GM18868 (cell line): ENCODE results near the gene SEMA3F.

Source experiments
- ATAC-seq: cut with Tn5 transposase; IDR thresholded peaks from one replicate; pipeline ENCODE4 v1.9.1; 2021; ENCODE audit warnings: mild to moderate bottlenecking, moderate library complexity; ENCODE audit not compliant: unreplicated experiment

SEMA3F gene

DNA sequence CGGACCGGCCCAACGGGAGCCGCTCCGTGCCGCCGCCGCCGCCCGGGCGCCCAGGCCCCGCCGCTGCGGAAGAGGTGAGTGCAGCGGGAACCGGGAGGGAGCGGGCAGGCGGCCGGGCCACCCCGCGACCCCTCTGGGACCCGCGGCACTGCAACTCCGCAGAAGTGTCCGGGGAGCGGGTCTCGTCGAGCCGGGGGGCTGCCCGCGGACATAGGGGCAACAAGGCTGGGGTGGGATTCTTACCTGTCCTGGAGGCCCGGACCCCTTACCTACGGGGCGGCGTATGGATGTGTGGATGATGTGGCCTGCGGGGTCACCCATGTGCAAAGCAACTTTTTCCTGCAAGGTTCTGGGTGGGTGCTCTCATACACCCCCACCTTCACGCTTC, 361 bp downstream of the SEMA3F start:
- no peak for ATAC-seq

DNA sequence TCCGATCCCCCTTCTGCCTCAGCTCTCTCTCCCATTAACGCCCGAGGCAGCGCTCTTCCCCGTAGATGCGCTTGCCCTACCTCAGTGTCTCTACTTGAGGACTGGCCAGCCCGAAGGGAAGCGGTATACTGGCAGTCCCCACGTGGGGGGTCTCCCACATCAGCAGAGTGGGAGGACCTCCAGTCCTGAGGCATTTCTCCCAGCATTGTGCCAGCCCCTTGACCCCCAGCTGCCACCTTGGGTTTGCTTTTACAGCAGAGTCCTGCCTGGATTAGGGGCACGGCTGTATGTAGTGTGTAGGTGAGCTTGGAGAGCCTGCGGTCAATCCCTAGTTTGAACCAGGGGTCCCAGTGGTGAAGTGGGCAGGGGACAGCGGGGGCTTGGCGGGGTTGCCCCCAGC, 767 bp downstream of the SEMA3F start:
- ATAC-seq: no peak

DNA sequence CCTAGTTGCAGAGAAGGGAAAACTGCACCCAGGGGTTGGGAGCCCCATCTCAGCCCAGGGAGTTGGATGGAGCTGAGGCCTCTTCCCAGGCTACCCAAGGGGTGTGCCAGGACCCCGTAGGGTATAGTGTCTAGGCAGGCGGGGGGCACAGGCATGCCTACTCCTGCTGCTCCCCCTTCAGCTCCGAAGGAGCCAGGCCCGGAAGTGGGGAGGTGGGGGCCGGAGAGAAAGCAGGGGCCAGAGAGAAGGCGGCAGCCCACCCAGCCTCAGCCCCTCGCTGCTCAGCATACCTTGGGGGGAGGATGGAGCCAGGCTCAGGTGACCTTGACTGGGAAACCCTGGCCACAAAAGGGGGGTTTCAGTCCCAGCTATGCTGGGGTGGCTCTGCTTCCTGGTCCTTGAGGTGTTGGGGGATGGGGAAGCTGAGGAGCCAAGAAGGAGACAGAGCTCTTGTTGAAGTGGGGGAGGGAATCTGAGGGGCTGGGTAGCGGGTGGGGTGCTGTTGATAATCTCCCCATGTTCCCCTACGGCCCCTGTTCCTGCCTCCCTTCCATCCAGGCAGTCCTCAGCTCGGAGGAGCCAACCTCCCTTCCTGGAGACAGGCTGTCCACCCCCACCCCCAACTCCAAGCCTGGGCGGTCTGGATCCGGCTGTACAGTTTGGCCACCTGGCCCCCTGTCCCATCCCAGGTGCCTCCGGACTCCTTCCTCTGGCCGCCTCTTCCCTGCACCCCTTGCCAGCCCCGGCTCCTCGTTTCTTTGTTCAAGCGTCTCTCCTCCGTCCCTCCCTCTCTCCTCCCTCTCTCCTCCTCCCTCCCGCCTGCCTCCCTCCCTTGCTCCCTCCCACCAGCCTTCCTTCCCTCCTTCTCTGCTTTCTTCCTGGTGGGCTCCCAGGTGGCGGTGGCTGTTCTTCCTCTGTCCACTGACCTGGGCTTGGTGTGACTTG, 1.7 kb downstream of the SEMA3F start:
- no peak for ATAC-seq

DNA sequence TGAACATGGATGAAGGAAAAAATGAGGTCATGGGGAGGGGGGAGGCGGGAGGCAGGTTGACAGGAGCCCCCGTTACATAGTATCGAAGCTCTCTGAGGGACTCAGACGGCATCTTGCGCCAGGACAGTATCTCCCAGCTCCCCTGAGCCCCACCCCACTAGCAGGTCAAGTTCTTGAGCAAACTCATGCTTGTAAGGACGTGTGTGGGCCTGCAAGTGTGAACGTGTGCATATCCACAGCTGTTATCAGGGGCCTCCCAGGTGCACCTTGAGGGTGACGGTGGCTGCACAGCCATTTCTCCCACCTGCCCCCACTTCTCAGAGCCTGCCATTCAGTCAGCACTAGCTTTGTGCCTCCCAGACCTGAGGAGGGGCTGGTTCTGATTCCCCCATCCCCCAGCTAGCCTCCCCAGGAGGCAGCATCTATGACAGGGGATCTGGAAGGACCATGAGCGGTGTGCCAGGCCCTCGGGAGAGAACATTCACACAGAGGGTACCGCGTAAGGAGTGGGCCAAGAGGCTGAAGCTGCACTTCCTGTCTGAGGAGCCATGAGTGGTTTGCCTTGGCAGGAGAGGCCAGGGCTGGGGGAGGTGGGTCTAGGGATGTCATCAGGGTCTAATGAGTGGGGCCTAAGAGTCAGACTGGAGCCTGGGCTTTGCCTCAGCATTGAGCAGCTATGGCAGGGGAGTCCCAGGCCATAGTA, 2.9 kb downstream of the SEMA3F start:
- ATAC-seq: no peak

DNA sequence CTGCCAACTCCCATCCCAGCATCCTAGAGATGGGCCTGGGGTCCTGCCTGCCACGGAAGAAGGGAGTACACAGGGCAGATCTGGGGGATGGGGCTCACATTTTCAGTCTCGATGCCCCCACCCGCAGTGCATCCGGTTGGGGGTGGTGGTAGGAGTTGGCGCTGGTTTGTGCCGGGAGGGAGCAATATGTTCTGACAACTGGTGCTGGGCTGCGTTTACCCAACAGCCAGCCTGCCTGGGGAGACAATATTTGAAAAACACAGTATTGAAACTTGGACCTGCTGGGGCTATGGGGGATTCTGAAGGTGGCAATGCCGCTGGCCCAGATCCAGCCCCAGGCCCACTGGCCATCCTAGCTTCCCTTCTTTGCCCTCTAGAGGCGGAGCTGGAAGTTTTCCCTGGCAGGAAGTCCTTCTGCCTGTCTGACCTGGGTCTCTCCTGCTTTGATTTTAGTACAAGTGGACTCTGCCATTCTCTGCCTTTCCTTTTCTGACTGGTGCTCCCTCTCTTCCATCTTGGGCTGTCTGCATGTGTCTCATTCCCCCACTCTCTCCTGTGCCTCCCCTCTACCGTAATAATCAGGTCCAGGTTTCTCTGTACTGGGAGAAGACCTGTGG, 3.5 kb downstream of the SEMA3F start:
- ATAC-seq: no peak

DNA sequence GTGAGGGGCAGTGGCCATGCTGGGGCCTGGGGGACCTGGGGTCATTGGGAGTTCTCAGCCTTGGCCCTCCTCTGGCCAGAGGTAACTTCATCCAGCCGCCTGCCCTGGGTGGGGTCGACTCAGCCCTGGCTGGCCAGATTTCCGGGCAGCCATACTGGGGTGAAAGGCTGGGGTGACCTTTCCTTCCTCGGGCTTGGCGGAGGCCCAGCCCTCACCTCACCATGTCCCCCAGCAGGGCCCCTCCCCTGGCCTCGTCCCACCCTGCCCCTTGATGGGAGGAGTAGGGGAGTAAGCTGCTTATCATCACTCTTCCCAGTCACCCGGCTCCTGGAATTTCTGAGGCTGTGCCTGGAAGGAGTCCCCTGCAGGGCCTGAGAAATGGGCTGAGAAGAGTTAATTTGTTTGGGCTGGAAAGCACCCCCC, 5.4 kb downstream of the SEMA3F start:
- ATAC-seq: no peak

DNA sequence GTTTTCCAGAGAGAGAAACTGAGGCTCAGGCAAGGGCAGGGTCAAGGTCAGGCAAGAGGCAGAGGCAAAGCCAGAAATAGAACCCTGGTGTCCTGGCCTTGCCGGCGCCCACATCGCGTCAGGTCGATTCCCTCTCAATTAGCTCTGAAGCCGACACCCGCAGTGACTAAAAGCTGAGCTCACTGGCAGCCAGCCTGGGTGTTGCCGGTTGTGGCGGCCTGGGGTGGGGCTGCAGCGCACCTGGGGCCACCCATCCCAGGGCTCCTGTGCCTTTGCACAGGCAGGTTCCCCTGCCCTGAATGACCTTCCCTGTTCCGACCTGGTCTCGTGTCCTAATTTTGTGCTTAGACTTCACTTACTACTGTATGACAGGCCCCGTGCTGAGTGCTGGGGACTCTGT, 6.2 kb downstream of the SEMA3F start:
- ATAC-seq: no peak

DNA sequence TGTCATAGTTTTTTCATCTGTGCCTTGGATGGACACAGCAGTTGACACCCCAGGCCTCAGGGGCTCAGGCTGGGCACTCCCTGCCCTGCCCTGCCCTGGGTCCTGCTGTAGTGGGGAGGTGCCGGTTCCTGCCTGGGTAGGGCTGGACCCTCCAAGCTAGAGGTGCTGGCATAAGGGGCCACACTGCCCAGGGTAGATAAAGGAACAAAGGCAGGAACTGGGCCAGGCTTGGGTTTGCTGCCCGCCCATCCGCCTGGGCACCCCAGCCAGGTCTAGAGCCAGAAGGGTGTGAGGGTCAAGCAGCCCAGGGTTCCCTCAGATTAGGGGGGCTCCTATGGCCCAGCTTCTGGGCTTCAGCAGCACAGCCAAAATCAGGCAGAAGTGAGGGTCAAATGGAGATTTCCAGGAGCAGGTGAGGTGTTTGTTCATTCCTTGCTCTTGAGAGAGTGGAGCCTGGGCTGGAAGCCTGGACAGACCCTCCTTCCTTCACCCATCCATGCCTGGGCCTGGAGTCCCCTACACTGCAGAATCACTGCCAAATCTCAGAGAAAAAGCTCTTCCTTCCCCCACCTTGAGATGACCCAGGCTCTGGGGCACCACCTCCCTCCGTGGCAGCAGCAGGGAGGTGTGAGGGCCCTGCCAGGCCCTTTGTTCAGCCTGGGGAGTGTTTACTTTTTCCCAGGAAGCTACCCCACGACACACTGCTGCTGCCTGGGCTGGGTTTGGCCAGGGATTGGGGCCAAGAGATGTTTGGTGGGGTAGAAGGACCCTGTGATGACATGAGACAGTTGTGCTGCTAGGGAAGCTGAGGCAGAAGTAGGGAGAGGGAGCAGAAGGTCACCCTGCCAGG, 7.1 kb downstream of the SEMA3F start:
- no peak for ATAC-seq

DNA sequence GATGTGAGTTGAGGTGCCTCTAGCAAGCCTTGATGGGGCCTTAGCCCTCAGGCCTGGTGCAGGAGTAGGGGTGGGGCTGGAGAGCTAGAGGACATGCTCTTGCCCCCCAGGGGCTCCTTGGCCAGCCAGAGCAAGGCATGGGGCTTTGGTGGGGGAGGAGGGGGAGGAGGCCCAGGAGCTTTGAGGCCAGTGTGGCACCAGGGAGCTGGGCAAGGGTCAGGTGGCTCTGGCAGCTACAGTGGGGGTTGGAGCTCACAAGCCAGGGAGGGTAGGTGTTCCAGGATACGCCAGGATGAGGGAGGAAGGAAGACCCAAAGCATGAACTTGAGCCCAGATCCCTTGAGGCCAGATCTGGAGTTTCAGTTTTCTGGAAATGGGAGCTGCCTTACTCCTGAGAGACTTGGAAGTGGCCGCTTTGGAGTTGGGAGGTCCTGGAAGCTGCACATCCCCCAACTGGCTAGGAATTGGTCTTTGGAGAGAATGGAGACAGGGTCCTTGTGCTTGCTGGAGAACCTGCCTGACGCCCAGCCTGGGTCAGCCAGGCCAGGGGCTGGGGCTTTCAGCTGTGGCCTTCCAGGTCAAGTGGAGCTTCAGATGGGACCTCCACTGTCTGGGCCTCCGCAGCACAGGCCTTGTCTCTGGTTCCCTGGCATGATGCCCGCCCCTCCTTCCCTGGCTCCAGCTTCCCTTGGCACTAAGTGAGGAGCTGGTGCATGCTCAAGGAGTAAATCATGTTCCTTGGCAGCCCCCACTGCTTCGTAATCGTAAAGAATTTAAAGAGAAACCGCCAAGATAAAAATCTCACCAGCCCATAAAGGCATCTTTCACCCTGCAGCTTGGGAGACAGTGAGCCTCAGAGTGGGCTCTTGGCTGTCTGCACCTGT, 8.7 kb downstream of the SEMA3F start:
- ATAC-seq: no peak

DNA sequence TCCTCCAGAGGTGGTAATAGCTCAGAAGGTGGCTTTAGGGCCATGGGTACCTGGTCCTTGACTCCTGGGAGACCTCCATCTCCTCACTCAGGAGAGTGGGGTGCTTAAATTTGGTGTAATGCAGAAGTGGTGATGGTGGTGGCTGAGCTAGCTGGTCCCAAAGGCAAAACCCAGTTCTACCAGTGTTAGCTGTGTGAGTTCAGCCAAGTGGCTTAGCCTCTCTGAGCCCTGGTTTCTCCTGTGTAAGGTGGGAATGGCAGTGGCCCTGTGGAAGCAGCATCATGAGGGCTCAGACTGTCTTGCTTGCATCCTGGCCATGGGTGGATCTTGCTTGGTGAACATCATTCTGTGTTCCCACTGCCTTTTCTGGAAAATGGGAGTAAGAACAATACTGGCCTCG, 9.4 kb downstream of the SEMA3F start:
- ATAC-seq: no peak

DNA sequence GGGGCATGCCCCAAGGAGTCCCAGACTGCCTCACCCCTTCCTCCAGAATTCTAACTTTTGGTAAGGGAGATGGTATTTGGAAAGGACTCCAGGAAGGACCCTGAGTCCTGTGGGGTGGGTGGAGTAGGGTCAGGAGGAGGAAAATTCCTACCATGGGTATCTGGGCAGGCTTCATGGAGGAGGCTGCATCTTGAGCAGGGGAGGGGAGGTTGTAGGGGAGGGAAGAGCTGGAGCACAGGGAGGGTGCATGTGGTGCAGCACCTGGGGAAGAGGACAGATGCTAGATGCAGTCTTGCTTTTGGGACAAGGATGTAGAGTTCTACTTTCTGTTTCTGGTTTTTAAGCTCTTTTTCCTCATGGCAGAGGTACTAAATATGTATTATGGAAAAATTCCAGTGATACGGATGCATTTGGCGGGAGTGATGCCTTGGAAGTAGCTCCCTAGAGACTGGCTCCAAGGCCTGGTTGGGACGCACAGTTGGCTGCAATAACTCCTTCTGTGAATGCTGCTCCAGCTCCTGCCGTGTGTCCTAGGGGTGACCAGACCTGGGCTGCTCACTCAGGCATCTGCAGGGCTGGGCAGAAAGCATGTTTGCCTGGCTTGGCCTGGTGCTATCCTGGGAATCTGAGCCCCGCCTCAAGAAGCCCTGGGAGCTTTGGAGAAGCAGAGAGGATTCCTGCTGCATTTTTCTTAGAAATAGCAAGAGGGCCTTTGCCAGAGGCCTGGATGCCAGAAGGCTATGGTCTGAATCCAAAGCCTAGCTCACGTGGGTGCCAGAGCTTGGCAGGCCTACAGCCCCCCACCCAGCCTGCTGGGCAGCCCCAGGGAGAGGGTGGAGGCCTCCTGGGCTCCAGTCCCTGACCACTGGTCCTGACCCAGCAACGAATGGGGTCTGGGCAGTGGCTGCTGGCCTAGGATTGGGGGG, 10.1 kb downstream of the SEMA3F start:
- ATAC-seq: no peak

DNA sequence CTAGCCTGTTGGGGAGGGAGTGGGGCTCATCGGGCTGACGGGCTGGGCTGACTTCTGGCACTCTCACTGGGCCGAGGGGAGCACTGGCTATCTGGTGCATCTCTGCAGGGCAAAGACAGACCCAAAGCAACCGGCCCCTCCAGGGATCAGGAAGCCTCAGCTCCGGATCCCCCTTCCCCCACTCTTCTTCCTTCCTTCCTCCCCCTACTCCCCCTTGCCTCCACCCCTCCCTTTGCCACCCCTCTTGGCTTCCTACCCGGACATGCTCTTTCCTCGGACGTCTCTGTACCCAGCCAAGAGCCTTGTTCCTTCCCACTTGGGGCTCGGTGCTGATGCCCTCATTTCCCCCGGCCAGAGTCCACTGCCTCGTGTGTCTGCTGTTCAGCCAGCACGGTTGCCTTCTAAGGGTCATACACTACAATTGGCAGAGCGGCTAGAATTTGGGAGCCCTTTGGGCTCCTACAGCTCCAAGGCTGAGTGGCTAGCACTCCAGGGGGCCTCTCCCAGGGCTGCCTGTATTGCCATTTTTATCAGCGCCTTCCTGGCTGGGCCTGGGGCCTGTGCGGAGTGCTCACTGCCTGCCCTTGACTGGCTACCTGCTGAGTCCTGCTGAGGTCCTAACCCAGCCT, 10.9 kb downstream of the SEMA3F start:
- ATAC-seq: no peak

DNA sequence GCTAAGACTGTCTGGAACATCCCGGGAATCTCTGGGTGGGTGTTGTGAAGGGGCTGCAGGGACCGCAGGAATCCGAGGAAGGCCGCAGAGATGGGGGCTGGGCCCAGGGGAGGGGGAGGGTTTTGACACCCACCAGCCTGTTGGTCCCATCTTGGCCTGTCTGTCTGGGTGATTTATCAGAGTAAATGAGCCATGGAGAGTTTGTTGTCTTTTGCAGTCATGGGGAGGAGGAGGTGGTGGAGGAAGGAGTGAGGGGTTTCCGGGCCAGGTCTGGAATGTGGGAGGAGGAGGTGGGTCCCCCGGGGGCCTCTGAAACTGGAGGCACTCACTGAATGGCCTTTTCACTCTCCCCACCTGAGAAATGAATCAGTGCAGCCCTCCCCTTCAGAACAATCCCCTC, 11.5 kb downstream of the SEMA3F start:
- no peak for ATAC-seq

DNA sequence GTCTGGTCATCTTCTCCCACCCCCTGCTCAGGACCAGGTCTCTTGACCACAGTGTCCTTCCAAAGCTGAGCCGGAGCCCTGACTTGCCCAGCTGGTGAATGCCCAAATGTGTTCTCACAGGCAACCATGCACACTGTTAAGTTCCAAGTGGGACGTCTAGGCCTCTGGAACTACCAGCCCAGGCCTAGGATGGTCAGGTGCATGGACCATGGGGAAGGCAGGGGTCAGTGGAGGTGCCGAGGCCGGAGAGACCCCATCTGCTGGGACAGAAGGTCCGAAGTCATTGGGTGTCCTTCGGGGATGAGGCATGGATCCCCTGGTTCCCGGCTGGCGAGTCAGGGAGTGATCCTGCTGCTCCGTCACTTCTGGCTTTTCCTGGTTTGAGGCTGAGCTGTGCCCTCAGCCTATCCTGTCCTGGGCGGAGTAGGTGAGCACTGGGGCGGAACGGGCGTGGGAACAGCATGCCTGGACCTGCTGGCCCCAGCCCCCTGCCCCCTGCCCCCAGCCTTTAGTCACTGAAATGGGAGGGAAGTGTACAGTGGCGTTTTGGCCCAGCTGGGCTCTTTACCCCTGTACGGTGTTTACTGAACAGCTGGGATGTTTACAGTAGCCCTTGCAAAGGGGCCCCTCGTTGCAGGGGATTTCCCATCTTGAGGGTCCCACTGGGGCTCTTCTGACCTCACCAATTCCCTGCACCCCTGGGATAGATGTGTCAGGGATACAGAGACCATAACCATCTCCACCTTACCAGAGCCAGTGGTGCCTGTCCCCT, 12.1 kb downstream of the SEMA3F start:
- ATAC-seq: no peak

DNA sequence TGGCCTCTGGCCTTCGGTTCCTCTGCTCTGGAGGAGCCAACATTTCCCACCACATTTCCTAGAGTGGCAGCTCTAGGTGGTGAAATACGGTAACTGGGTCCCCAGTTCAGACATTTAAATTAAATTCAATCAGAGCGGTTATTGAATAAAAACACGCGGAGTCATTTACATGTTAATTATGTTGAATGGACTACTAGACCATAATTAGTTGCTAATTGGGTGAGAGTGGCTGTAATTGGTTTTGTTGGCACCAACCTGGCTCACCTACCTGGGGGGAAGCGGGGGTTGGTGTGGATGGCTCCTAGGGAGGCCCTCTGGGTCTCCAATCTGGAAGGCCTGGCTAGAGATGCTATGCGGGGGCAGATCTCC, 12.7 kb downstream of the SEMA3F start:
- no peak for ATAC-seq

DNA sequence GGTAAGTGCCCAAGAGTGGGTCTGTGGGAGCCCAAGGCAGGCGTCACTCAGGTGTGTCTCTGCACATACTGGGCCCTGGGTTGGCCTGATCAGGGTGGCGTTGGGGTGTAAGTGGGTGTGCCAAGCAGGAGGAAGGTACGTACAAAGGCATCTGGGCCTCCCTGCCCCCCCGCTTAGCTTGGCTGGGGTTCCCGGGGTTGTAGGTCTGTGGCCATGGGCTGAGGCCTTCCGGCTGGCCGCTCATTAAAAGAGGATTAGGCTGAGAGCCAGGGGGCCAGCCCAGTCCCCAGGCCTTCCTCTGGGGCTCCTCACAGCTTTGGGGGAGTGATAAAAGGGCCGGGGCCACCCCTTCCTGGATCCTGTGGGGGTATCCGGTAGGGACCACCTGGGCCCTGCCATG, 13.3 kb downstream of the SEMA3F start:
- no peak for ATAC-seq

DNA sequence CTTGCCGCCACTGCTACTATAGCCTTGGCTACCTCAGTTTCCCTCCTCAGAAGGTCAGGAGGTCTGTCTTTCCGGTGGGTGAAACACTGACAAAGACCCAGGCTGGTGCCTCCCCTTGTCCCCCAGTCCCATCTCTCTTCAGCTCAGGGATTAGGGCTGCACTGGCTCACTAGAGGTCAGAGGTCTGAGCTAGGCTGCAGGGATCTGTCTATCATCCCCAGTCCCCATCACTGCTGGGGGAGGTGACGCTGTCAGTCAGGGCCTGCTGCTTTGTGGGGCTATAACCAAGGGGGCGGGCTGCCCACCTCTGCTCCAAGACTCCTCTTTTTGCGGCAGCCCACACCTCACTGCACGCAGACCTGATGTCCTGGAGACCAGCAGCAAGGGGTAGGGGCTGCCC, 13.7 kb downstream of the SEMA3F start:
- no peak for ATAC-seq
